Heart right ventricle (tissue), 16 donors: Measurements from ENCODE around the gene EVX2. TPM values are rescaled to one million over a fixed set of nuclear protein-coding genes. Genes with fewer than 3 reads are reported as not detected.
A peak's percentile ranks its signal among the peaks of the same experiment; 100 is the strongest.

Source experiments
- ATAC-seq, 8 donors: fragments of 200-7000 bp; cut with Tn5 transposase; one replicate each; pipeline ENCODE4 v1.9.1; 2020; ENCODE audit warnings: mild to moderate bottlenecking in 8 of 8, moderate library complexity in 8 of 8, moderate number of reproducible peaks in 1 of 8
- DNase-seq, 2 donors: peaks; one replicate each; pipeline ENCODE4 v3.0.0-alpha.2; 2020
- H3K27ac ChIP-seq, 10 donors: fragments of 200-600 bp; sonication (generic) in 2 of 10; one replicate each; pipeline versions ENCODE4 v1.5.0 to v1.8.0; 2020 to 2022; ENCODE audit warnings: mild to moderate bottlenecking in 3 of 10
- H3K27me3 ChIP-seq, 7 donors: fragments of 200-600 bp; one replicate each; pipeline ENCODE4 v1.8.0; 2021 to 2022; ENCODE audit warnings: mild to moderate bottlenecking in 2 of 7
- H3K36me3 ChIP-seq, 9 donors: fragments of 200-600 bp; sonication (generic) in 1 of 9; one replicate each; pipeline versions ENCODE4 v1.5.0 to v1.8.0; 2020 to 2022; ENCODE audit warnings: mild to moderate bottlenecking in 2 of 9
- H3K4me1 ChIP-seq, 9 donors: fragments of 200-600 bp; sonication (generic) in 1 of 9; one replicate each; pipeline versions ENCODE4 v1.5.0 to v1.8.0; 2020 to 2022; ENCODE audit warnings: mild to moderate bottlenecking in 4 of 9
- H3K4me3 ChIP-seq, 10 donors: fragments of 200-600 bp; sonication (generic) in 2 of 10; one replicate each; pipeline versions ENCODE4 v1.5.0 to v1.8.0; 2020 to 2022; ENCODE audit warnings: mild to moderate bottlenecking in 7 of 10, moderate library complexity in 2 of 10
- H3K9me3 ChIP-seq, 11 donors: fragments of 200-600 bp in 10 of 11; sonication (generic) in 2 of 11; one replicate each; pipeline versions ENCODE4 v1.5.0 to v1.8.0; 2013 to 2022; ENCODE audit warnings: mild to moderate bottlenecking in 2 of 11, control low read depth in 1 of 11, moderate library complexity in 1 of 11
- CTCF ChIP-seq, 9 donors: fragments of 200-600 bp; sonication (generic) in 2 of 9; IDR thresholded peaks; one replicate each; pipeline versions ENCODE4 v1.5.0 to v1.8.0; 2021 to 2022; ENCODE audit warnings: antibody characterized with exemption in 9 of 9, mild to moderate bottlenecking in 5 of 9, moderate library complexity in 1 of 9
- WGBS, 2 donors: extraction: QIAGEN DNeasy Blood & Tissue Kit; methylation state at CpG; one replicate each; pipeline ENCODE4 v1.1.7; 2013; ENCODE audit warnings: inconsistent platforms in 1 of 2; 5-methylcytosine and 5-hydroxymethylcytosine counted together
- intact Hi-C, 10 donors: fragments of 100-400 bp; cut with DNase I; formaldehyde crosslinking; loops; one replicate each; pipeline versions ENCODE4 v1.11.1 to v1.14.2; 2022
- polyA plus RNA-seq, 2 donors: library from polyadenylated mRNA; stranded (reverse); fragments of 200-250 nt; gene quantifications; one replicate each; pipeline ENCODE4 v1.2.3, GENCODE V29; 2013
- total RNA-seq, 10 donors: library from RNA; stranded (reverse); fragmentation: NEBNext Ultra II Directional in 3 of 10; extraction: Animal tissue kit (Norgen Biotek cat#: 25700) in 3 of 10; gene quantifications; one replicate each; pipeline versions ENCODE4 v1.2.1 to v1.2.4, GENCODE V29; 2021 to 2023
- donor health status: Arrhythmogenic right ventricular cardiomyopathy.
- donor health status: ischemic (EF 13 %, LVEDD 7.1; RV severe dilation, severe dysfunction).
- donor health status: healthy with polysubstance abuse.
- donor health status: DM: no; HTN: yes; CAD: no.
- donor health status: DM: no; HTN: no; CAD: no.
- donor health status: ischemic (EF 25% LVEDD 6.9; RV normal size, moderate dysfunction).
- donor health status: ischemic (EF 25% LVEDD 5.7; RV mildly dilated, moderate dysfunction).
- donor health status: healthy.
- donor health status: DM: yes; HTN: yes; CAD: no.
- donor health status: Ischemic cardiomyopathy.
- donor health status: ischemic (EF 35%, LVEDD 5.7; RV mildly dilated, moderate dysfunction).
- donor health status: nonischemic (EF 11% LVEDD 7.7; RV severe dilation, severe dysfunction).
- donor health status: DM: yes; HTN: yes; CAD: no.
- donor health status: PGD.
- donor health status: ischemic (EF 29% LVEDD 5.4; RV normal size, mild dysfunction).
- donor health status: nonischemic (EF 23%, LVEDD 6.1; RV moderate dilation, normal function).

EVX2 gene
- total and polyA plus RNA-seq, 12 donors = not detected

- intact Hi-C loops = no loop called here
- TF ChIP-seq CTCF (IDR thresholded peaks at IDR 0.05) = no peak
- Histone ChIP-seq H3K4me1 (peaks cover 0 to 24% (median 11%) of the 10 kb centered on the region in 9 donors), H3K36me3 (no peaks in the 10 kb centered on the region), H3K27me3 (peaks cover 76 to 99% (median 98%) of the 10 kb centered on the region in 7 donors), H3K27ac (no peak overlapping the region), H3K4me3 (no peak overlapping the region), H3K9me3 (no peaks in the 10 kb centered on the region)
- DNase-seq = no peak
- no peak for ATAC-seq
- WGBS, 2 donors = 11 to 14% methylated on average over 4 of the region's 4 CpGs
These were observed 26.2 kb upstream of the EVX2 start for GRCh38 chr2:176109946-176110345.

- Histone ChIP-seq H3K36me3 (no peaks in the 10 kb centered on the region), H3K4me1 (peaks cover 0 to 30% (median 17%) of the 10 kb centered on the region in 9 donors), H3K27ac (no peak overlapping the region), H3K9me3 (no peaks in the 10 kb centered on the region), H3K27me3 (peaks cover 70 to 99% (median 98%) of the 10 kb centered on the region in 7 donors), H3K4me3 (no peak overlapping the region)
- TF ChIP-seq CTCF (IDR thresholded peaks at IDR 0.05) = no peak
- intact Hi-C loops = no loop called here
- ATAC-seq (no peak), DNase-seq (no peak)
- WGBS, 2 donors = 5 to 9% methylated on average over 26 of the region's 26 CpGs
These were observed 25.6 kb upstream of the EVX2 start for GRCh38 chr2:176109192-176109901.

- Histone ChIP-seq H3K27ac (no peak overlapping the region), H3K4me3 (no peak overlapping the region), H3K27me3 (peaks cover 58 to 99% (median 98%) of the 10 kb centered on the region in 7 donors), H3K9me3 (no peaks in the 10 kb centered on the region), H3K4me1 (peaks cover 0 to 36% (median 23%) of the 10 kb centered on the region in 9 donors), H3K36me3 (no peaks in the 10 kb centered on the region)
- 2 to 4% methylated on average over 50 to 59 of the region's 59 CpGs for WGBS, 2 donors
- TF ChIP-seq CTCF (IDR thresholded peaks at IDR 0.05) = no peak
- intact Hi-C loops = no loop called here
- DNase-seq (no peak), ATAC-seq (no peak)
These were observed 24.0 kb upstream of the EVX2 start for GRCh38 chr2:176107731-176108181.

- ATAC-seq (no peak), DNase-seq (no peak)
- TF ChIP-seq CTCF (IDR thresholded peaks at IDR 0.05) = no peak
- H3K4me1 ChIP-seq = peaks cover 0 to 36% (median 23%) of the 10 kb centered on the region in 9 donors
- intact Hi-C loops = no loop called here
- peaks cover 56 to 99% (median 98%) of the 10 kb centered on the region in 7 donors for H3K27me3 ChIP-seq
- no peak within 1 kb of the TSS for H3K27ac ChIP-seq
- H3K9me3 ChIP-seq = no peaks in the 10 kb centered on the region
- 2 to 3% methylated on average over 80 to 85 of the region's 85 CpGs for WGBS, 2 donors
- H3K36me3 ChIP-seq = no peaks in the 10 kb centered on the region
- peak within 1 kb of the TSS in 5 of 10 donors; percentile 5 to 24 (median 12) for H3K4me3 ChIP-seq
These were observed 23.1 kb upstream of the EVX2 start, which contains the start of gene HOXD11 for GRCh38 chr2:176106581-176107539. HOXD11 (plus strand) TSS chr2:176107280; CDS start chr2:176107356, 76 bp downstream.
